Measurements from ENCODE around the gene TST. TPM values are rescaled to one million over a fixed set of nuclear protein-coding genes. Genes with fewer than 3 reads are reported as not detected.

Gene TST
- total and polyA plus RNA-seq, 2 donors (not counting 3 experiments of a cell fraction or from before 2014, with no cell fraction given) = 39.2 to 95.1 TPM

DNA sequence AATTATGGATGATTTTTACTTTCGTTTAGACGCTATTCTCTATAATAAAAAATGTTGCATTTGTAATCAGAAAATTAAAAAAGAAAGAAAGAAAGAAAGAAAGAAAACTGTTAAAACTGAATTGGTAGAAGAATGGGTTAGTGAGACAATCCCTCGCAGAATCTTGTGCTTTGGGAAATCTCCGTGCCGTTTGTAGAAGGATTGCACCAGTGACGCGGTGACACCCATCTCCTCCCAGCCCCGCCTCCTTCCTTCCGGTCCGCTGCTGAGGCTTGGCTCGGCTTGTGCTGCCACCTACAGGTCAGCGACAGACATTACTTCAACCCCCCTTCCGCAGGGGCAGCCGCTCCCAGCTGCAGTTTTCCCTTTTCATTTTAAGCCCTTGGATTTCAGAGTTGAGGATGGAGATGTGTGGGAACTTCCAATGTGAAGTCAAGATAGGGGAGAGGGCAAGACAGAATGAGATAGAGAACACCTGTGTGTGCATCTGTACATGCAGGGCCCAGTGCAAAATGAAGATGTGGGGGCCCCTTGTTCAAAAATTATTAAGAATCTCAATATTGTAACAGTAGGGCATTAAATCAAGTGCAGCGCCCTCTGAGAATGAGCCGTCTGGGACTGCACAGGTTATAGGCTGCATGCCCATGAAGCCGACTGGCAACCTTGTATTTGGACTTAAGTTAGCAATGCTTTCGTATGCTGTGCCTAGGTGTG is 41.1 kb downstream of the TST start:
- TF ChIP-seq FOS (IDR thresholded peaks at IDR 0.05; ENCODE audit: borderline replicate concordance, insufficient read depth, low read length) (peak; percentile 5), POLR2A (IDR thresholded peaks at IDR 0.05; ENCODE audit: low read depth, low read length) (no peak), CTCF (IDR thresholded peaks at IDR 0.05; ENCODE audit: extremely low read depth in 1 of 2, insufficient read depth in 1 of 2, low read depth in 1 of 2, low read length in 2 of 2) (peak; percentile 84 to 89)
- no TSS peak for BruUV-seq (replicated peaks)
- dilution Hi-C loops (cut with MboI; ENCODE audit: extremely low pct_ligation_motif_present, low sequenced_read_pairs) (no loop called here), intact Hi-C loops (cut with micrococcal nuclease) (loop anchor here (1.0 kb wide), 5 partner anchors 105 to 221 kb away; no protein-coding TSS in a partner anchor)
- peak overlapping the region; percentile 81 for H3K4me2 ChIP-seq (ENCODE audit: insufficient read depth, low read length)
- H3K36me3 ChIP-seq (ENCODE audit: control insufficient read depth in 2 of 2, extremely low read depth in 1 of 2, insufficient read depth in 2 of 2, low read length in 2 of 2) = no peaks in the 10 kb centered on the region
- peaks cover under 1 to 5% of the 10 kb centered on the region in 2 experiments for H3K27me3 ChIP-seq (ENCODE audit: control insufficient read depth in 2 of 2, insufficient read depth in 2 of 2, low read length in 2 of 2)
- H3K79me2 ChIP-seq (ENCODE audit: control insufficient read depth, insufficient read depth, low read length) = no peaks in the 10 kb centered on the region
- no peak overlapping the region for H3K9ac ChIP-seq (replicated peaks; ENCODE audit: extremely low read depth, insufficient read depth, low read length)
- ChIA-PET CTCF (interaction anchor here (0.6 to 9.1 kb wide), 29 partner anchors 10 to 442 kb away, joined by 3 to 120 read pairs (median 4); partner anchors contain the start of genes IFT27, NCF4 and TST), POLR2A (no interaction called here)
- no peaks in the 10 kb centered on the region for H4K20me1 ChIP-seq (replicated peaks; ENCODE audit: control insufficient read depth, extremely low read depth, insufficient read depth, low read length)
- FAIRE-seq (peak; percentile 94), DNase-seq (ENCODE audit: low read depth, low spot score) (peak; percentile 75)
- no peaks in the 10 kb centered on the region for H3K9me3 ChIP-seq (replicated peaks; ENCODE audit: control insufficient read depth, insufficient read depth, low read length)
- H3K9me1 ChIP-seq (replicated peaks; ENCODE audit: control insufficient read depth, extremely low read depth, insufficient read depth, low read length) = no peaks in the 10 kb centered on the region
- H3K4me1 ChIP-seq (ENCODE audit: control insufficient read depth, extremely low read depth, insufficient read depth, low read length) = no peaks in the 10 kb centered on the region
- no peak overlapping the region for H3K27ac ChIP-seq (ENCODE audit: insufficient read depth, low read depth, low read length)
- H2AFZ ChIP-seq (ENCODE audit: low read depth, low read length) = peak overlapping the region; percentile 35
- H3K4me3 ChIP-seq (replicated peaks in 1 of 3; ENCODE audit: insufficient read depth in 1 of 3, low read depth in 1 of 3, low read length in 3 of 3) = peak overlapping the region; percentile 3 to 58 (median 32)

DNA sequence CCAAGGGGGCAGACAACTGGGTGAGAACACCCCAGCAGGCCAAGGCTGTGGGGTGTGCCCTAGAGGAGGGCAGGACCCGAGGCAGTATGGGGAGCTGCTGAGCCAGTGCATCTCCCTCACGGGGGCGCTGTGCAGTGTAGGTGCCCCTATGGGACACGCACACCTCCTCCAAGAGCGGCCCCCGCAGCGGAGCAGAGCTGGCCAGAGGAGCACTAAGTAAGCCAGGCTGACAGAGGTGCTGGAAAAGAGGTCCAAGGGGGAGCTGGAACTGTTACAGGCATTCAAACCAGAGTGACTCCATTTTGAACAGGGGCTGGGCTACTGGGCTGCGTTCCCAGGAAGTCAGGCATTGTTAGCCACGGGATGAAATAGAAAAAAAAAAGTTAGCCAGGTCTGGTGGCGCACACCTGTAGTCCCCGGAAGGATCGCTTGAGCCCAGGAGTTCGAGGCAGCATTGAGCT is 41.8 kb downstream of the TST start:
- DNase-seq (ENCODE audit: low read depth, low spot score) = peak; percentile 19
- intact Hi-C loops (cut with micrococcal nuclease) = no loop called here
- FAIRE-seq = peak; percentile 59
- Histone ChIP-seq H3K4me1 (ENCODE audit: control insufficient read depth, extremely low read depth, insufficient read depth, low read length) (no peaks in the 10 kb centered on the region), H4K20me1 (replicated peaks; ENCODE audit: control insufficient read depth, extremely low read depth, insufficient read depth, low read length) (no peaks in the 10 kb centered on the region), H3K9me1 (replicated peaks; ENCODE audit: control insufficient read depth, extremely low read depth, insufficient read depth, low read length) (no peaks in the 10 kb centered on the region), H3K27ac (ENCODE audit: insufficient read depth, low read depth, low read length) (no peak overlapping the region), H3K79me2 (ENCODE audit: control insufficient read depth, insufficient read depth, low read length) (no peaks in the 10 kb centered on the region), H2AFZ (ENCODE audit: low read depth, low read length) (peak overlapping the region; percentile 35), H3K9ac (replicated peaks; ENCODE audit: extremely low read depth, insufficient read depth, low read length) (no peak overlapping the region), H3K36me3 (ENCODE audit: control insufficient read depth in 2 of 2, extremely low read depth in 1 of 2, insufficient read depth in 2 of 2, low read length in 2 of 2) (no peaks in the 10 kb centered on the region), H3K4me3 (replicated peaks in 1 of 3; ENCODE audit: insufficient read depth in 1 of 3, low read depth in 1 of 3, low read length in 3 of 3) (peak overlapping the region; percentile 3 to 58 (median 32)), H3K4me2 (ENCODE audit: insufficient read depth, low read length) (peak overlapping the region; percentile 81), H3K27me3 (ENCODE audit: control insufficient read depth in 2 of 2, insufficient read depth in 2 of 2, low read length in 2 of 2) (peaks cover 2 to 3% of the 10 kb centered on the region in 2 experiments), H3K9me3 (replicated peaks; ENCODE audit: control insufficient read depth, insufficient read depth, low read length) (no peaks in the 10 kb centered on the region)
- TF ChIP-seq CTCF (IDR thresholded peaks at IDR 0.05; ENCODE audit: extremely low read depth in 1 of 2, insufficient read depth in 1 of 2, low read depth in 1 of 2, low read length in 2 of 2) (peak; percentile 29 to 54), MYC (IDR thresholded peaks at IDR 0.05; ENCODE audit: low read depth, low read length) (no peak), JUN (IDR thresholded peaks at IDR 0.05; ENCODE audit: borderline replicate concordance, insufficient read depth, insufficient read length, low read depth) (no peak), GATA2 (IDR thresholded peaks at IDR 0.05; ENCODE audit: insufficient read depth, insufficient read length, low read depth, low read length) (no peak), POLR2A (IDR thresholded peaks at IDR 0.05; ENCODE audit: low read depth, low read length) (no peak)
- dilution Hi-C loops (cut with MboI; ENCODE audit: extremely low pct_ligation_motif_present, low sequenced_read_pairs) = no loop called here
- BruUV-seq (replicated peaks) = no TSS peak
- POLR2A ChIA-PET = no interaction called here
- CTCF ChIA-PET = interaction anchor here (0.6 to 9.1 kb wide), 28 partner anchors 9 to 441 kb away, joined by 3 to 120 read pairs (median 4); partner anchors contain the start of genes IFT27, MPST, NCF4 and TST
